ACC112 (cell line): ENCODE data around the gene S100A9.
"Not testable (repeated sequence)": the region's sequence is repeated elsewhere in the genome, so short reads cannot be mapped to it uniquely, and the experiment has no call there.

ENCODE experiments used
- H2AFZ ChIP-seq: fragments of 200-600 bp; sonication (generic); one replicate; pipeline ENCODE4 v1.6.0; 2017; ENCODE audit warnings: antibody characterized with exemption, low read length; ENCODE audit not compliant: unreplicated experiment
- H3K27ac ChIP-seq: fragments of 200-600 bp; sonication (generic); 2 replicates; pipeline ENCODE4 v1.5.1; 2014; ENCODE audit warnings: low read depth, mild to moderate bottlenecking, antibody characterized with exemption, low read length, moderate library complexity
- H3K27me3 ChIP-seq: fragments of 200-600 bp; sonication (generic); 2 replicates; pipeline ENCODE4 v1.6.1; 2014; ENCODE audit warnings: mild to moderate bottlenecking, antibody characterized with exemption, low read length, moderate library complexity, mixed read lengths; ENCODE audit not compliant: insufficient read depth
- H3K36me3 ChIP-seq: fragments of 200-600 bp; sonication (generic); 2 replicates; pipeline ENCODE4 v1.6.1; 2016; ENCODE audit warnings: mild to moderate bottlenecking, antibody characterized with exemption, low read length, moderate library complexity, mixed read lengths; ENCODE audit not compliant: insufficient read depth
- H3K4me1 ChIP-seq: fragments of 200-600 bp; sonication (generic); one replicate; pipeline ENCODE4 v1.6.1; 2016; ENCODE audit warnings: low read length, mixed read lengths; ENCODE audit not compliant: insufficient read depth, unreplicated experiment, control insufficient read depth
- H3K4me3 ChIP-seq: fragments of 200-600 bp; sonication (generic); 2 replicates; pipeline ENCODE4 v1.5.1; 2014; ENCODE audit warnings: mild to moderate bottlenecking, low read depth, low read length
- H3K79me2 ChIP-seq: fragments of 200-600 bp; sonication (generic); one replicate; pipeline ENCODE4 v1.6.0; 2016; ENCODE audit warnings: low read length; ENCODE audit not compliant: control insufficient read depth, unreplicated experiment, insufficient read depth

The S100A9 gene

GRCh38 chr1:153345187-153346076 is 12.2 kb upstream of the S100A9 start:
- Histone ChIP-seq H3K36me3 (no peaks in the 10 kb centered on the region), H3K27ac (no peak overlapping the region), H3K4me3 (no peak overlapping the region), H3K27me3 (peaks cover 87% of the 10 kb centered on the region), H2AFZ (no peak overlapping the region), H3K79me2 (no peaks in the 10 kb centered on the region), H3K4me1 (no peaks in the 10 kb centered on the region)

- H3K4me1 ChIP-seq, result no peaks in the 10 kb centered on the region
- H3K79me2 ChIP-seq, result no peaks in the 10 kb centered on the region
- no peak overlapping the region for H2AFZ ChIP-seq
- H3K4me3 ChIP-seq, result no peak overlapping the region
- no peak overlapping the region for H3K27ac ChIP-seq
- no peaks in the 10 kb centered on the region for H3K36me3 ChIP-seq
- peaks cover 87% of the 10 kb centered on the region for H3K27me3 ChIP-seq
These were observed 11.5 kb upstream of the S100A9 start for GRCh38 chr1:153346077-153346723.

GRCh38 chr1:153347049-153347448 is 10.6 kb upstream of the S100A9 start:
- not testable (repeated sequence) for H3K36me3 ChIP-seq, H3K27ac ChIP-seq, H3K4me3 ChIP-seq, H2AFZ ChIP-seq, H3K79me2 ChIP-seq, H3K4me1 ChIP-seq
- H3K27me3 ChIP-seq, result peaks cover 89% of the 10 kb centered on the region

GRCh38 chr1:153347856-153348255 is 9.8 kb upstream of the S100A9 start:
- Histone ChIP-seq H3K36me3 (no peaks in the 10 kb centered on the region), H3K4me3 (no peak overlapping the region), H3K79me2 (no peaks in the 10 kb centered on the region), H3K27ac (no peak overlapping the region), H3K4me1 (no peaks in the 10 kb centered on the region), H3K27me3 (peaks cover 82% of the 10 kb centered on the region), H2AFZ (no peak overlapping the region)

GRCh38 chr1:153348511-153349362 is 8.9 kb upstream of the S100A9 start, which contains the start of gene PGLYRP4:
TSS of gene PGLYRP4 (minus strand) at chr1:153348841. CDS start at chr1:153347932, 909 bp downstream.
- Histone ChIP-seq H3K36me3 (no peaks in the 10 kb centered on the region), H3K4me3 (no peak within 1 kb of the TSS), H3K27me3 (peaks cover 73% of the 10 kb centered on the region), H2AFZ (no peak within 1 kb of the TSS), H3K27ac (no peak within 1 kb of the TSS), H3K4me1 (no peaks in the 10 kb centered on the region), H3K79me2 (no peaks in the 10 kb centered on the region)

- no peaks in the 10 kb centered on the region for H3K36me3 ChIP-seq
- H3K27me3 ChIP-seq, result peaks cover 65% of the 10 kb centered on the region
- H3K4me1 ChIP-seq, result no peaks in the 10 kb centered on the region
- H3K4me3 ChIP-seq, result no peak overlapping the region
- H2AFZ ChIP-seq, result no peak overlapping the region
- no peaks in the 10 kb centered on the region for H3K79me2 ChIP-seq
- H3K27ac ChIP-seq, result no peak overlapping the region
These were observed 8.0 kb upstream of the S100A9 start for GRCh38 chr1:153349363-153350320.

GRCh38 chr1:153350321-153350957 is 7.2 kb upstream of the S100A9 start:
- Histone ChIP-seq H3K27ac (no peak overlapping the region), H3K36me3 (no peaks in the 10 kb centered on the region), H3K4me3 (no peak overlapping the region), H3K79me2 (no peaks in the 10 kb centered on the region), H3K27me3 (peaks cover 61% of the 10 kb centered on the region), H3K4me1 (no peaks in the 10 kb centered on the region), H2AFZ (no peak overlapping the region)

- H3K36me3 ChIP-seq, result no peaks in the 10 kb centered on the region
- H3K79me2 ChIP-seq, result no peaks in the 10 kb centered on the region
- H3K27me3 ChIP-seq, result peaks cover 60% of the 10 kb centered on the region
- no peak overlapping the region for H2AFZ ChIP-seq
- no peaks in the 10 kb centered on the region for H3K4me1 ChIP-seq
- H3K27ac ChIP-seq, result no peak overlapping the region
- no peak overlapping the region for H3K4me3 ChIP-seq
These were observed 5.1 kb upstream of the S100A9 start for GRCh38 chr1:153352523-153352922.

GRCh38 chr1:153353226-153353947 is 4.3 kb upstream of the S100A9 start:
- no peaks in the 10 kb centered on the region for H3K36me3 ChIP-seq
- H3K27ac ChIP-seq, result no peak overlapping the region
- H3K4me3 ChIP-seq, result no peak overlapping the region
- H3K79me2 ChIP-seq, result no peaks in the 10 kb centered on the region
- no peaks in the 10 kb centered on the region for H3K4me1 ChIP-seq
- no peak overlapping the region for H2AFZ ChIP-seq
- H3K27me3 ChIP-seq, result peaks cover 55% of the 10 kb centered on the region
